Gastrocnemius medialis (tissue), 4 donors: ENCODE measurements around the gene TPRA1.

Experiments
- POLR2A ChIP-seq, 2 donors: fragments of 450-650 bp; IDR thresholded peaks; one replicate each; pipeline ENCODE4 v1.6.1; 2017; ENCODE audit warnings: antibody characterized with exemption in 2 of 2, mild to moderate bottlenecking in 2 of 2, moderate library complexity in 2 of 2
- TF ChIP-seq, protein P1 (sequence below), 5 experiments: fragments of 450-650 bp in 3 of 5; fragments of 200-600 bp in 2 of 5; sonication (generic) in 2 of 5; IDR thresholded peaks in 4 of 5; conservative IDR thresholded peaks in 1 of 5; 1 replicate in 4 of 5; 2 replicates in 1 of 5; pipeline ENCODE4 v1.5.1; 2016 to 2019; ENCODE audit warnings: antibody characterized with exemption in 5 of 5, mild to moderate bottlenecking in 3 of 5, moderate library complexity in 3 of 5

DNA sequence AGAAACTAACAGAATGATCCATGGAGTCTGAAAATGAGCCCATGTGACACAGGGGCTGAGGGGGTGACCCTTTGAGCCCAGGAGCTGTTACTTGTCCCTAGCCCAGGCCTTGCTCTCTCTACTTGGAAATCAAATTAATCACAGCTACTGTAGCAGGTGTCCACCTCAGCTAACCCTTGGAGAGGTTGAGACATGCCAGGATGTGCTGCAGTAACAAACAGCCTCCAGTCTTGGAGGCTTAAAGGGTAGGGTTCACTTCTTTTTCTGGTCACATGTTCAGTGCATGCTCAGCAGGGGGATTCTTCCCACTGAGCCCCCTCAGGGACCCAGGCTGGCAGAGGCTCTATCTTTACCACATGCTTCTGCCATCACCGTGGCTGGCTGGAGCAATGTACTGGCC is 21.4 kb downstream of the TPRA1 start:
- TF ChIP-seq, protein P1, sequence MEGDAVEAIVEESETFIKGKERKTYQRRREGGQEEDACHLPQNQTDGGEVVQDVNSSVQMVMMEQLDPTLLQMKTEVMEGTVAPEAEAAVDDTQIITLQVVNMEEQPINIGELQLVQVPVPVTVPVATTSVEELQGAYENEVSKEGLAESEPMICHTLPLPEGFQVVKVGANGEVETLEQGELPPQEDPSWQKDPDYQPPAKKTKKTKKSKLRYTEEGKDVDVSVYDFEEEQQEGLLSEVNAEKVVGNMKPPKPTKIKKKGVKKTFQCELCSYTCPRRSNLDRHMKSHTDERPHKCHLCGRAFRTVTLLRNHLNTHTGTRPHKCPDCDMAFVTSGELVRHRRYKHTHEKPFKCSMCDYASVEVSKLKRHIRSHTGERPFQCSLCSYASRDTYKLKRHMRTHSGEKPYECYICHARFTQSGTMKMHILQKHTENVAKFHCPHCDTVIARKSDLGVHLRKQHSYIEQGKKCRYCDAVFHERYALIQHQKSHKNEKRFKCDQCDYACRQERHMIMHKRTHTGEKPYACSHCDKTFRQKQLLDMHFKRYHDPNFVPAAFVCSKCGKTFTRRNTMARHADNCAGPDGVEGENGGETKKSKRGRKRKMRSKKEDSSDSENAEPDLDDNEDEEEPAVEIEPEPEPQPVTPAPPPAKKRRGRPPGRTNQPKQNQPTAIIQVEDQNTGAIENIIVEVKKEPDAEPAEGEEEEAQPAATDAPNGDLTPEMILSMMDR (IDR thresholded peaks at IDR 0.05 in 4 of 5, conservative IDR thresholded peaks at IDR 0.05 in 1 of 5), result no peak
- TF ChIP-seq POLR2A (IDR thresholded peaks at IDR 0.05), result no peak
